DMS53 (cell line): ENCODE measurements around the gene COL28A1.
A peak's percentile ranks its signal among the peaks of the same experiment; 100 is the strongest.
"Not testable (repeated sequence)": the region's sequence is repeated elsewhere in the genome, so short reads cannot be mapped to it uniquely, and the experiment has no call there.

ENCODE experiments used
- DNase-seq: peaks from one replicate; lab custom pipeline; 2025; lab: John Stamatoyannopoulos, UW

COL28A1 gene

GRCh38 chr7:7416031-7416858 lies 119.4 kb downstream of the COL28A1 start:
- DNase-seq: peak; percentile 31

GRCh38 chr7:7414791-7415603 lies 120.7 kb downstream of the COL28A1 start:
- DNase-seq: no peak

GRCh38 chr7:7408001-7408770 lies 127.5 kb downstream of the COL28A1 start:
- DNase-seq: no peak

- DNase-seq: no peak
Measured at GRCh38 chr7:7405461-7405860, 130.2 kb downstream of the COL28A1 start.

GRCh38 chr7:7399707-7400106 lies 136.0 kb downstream of the COL28A1 start:
- no peak for DNase-seq

GRCh38 chr7:7395785-7396184 lies 139.9 kb downstream of the COL28A1 start:
- DNase-seq: no peak

- DNase-seq: not testable (repeated sequence)
Measured at GRCh38 chr7:7388164-7388563, 147.5 kb downstream of the COL28A1 start.

GRCh38 chr7:7385421-7385820 lies 150.3 kb downstream of the COL28A1 start:
- no peak for DNase-seq

GRCh38 chr7:7384228-7384627 lies 151.4 kb downstream of the COL28A1 start:
- DNase-seq: no peak

- DNase-seq: no peak
Measured at GRCh38 chr7:7375538-7375937, 160.1 kb downstream of the COL28A1 start.

GRCh38 chr7:7370076-7370475 lies 165.6 kb downstream of the COL28A1 start:
- DNase-seq: peak; percentile 22

GRCh38 chr7:7369134-7369533 lies 166.5 kb downstream of the COL28A1 start:
- no peak for DNase-seq

GRCh38 chr7:7354674-7355073 lies 181.0 kb downstream of the COL28A1 start:
- DNase-seq: peak; percentile 8

GRCh38 chr7:7352845-7353244 lies 182.8 kb downstream of the COL28A1 start:
- DNase-seq: peak; percentile 69

GRCh38 chr7:7351832-7352231 lies 183.8 kb downstream of the COL28A1 start:
- no peak for DNase-seq

- DNase-seq: no peak
Measured at GRCh38 chr7:7351156-7351555, 184.5 kb downstream of the COL28A1 start.

- no peak for DNase-seq
Measured at GRCh38 chr7:7349156-7349555, 186.5 kb downstream of the COL28A1 start.

- DNase-seq: no peak
Measured at GRCh38 chr7:7347045-7347444, 188.6 kb downstream of the COL28A1 start.

- DNase-seq: no peak
Measured at GRCh38 chr7:7344583-7344982, 191.1 kb downstream of the COL28A1 start.

GRCh38 chr7:7335909-7336308 lies 199.8 kb downstream of the COL28A1 start:
- no peak for DNase-seq

- DNase-seq: no peak
Measured at GRCh38 chr7:7335215-7335614, 200.5 kb downstream of the COL28A1 start.

- no peak for DNase-seq
Measured at GRCh38 chr7:7333610-7334009, 202.1 kb downstream of the COL28A1 start.
